ENCODE results near the gene GPC6. TPM values are rescaled to one million over a fixed set of nuclear protein-coding genes. Genes with fewer than 3 reads are reported as not detected.

GPC6 gene
- total RNA-seq, 1 donor from 2014 or later: 63.0 TPM

DNA sequence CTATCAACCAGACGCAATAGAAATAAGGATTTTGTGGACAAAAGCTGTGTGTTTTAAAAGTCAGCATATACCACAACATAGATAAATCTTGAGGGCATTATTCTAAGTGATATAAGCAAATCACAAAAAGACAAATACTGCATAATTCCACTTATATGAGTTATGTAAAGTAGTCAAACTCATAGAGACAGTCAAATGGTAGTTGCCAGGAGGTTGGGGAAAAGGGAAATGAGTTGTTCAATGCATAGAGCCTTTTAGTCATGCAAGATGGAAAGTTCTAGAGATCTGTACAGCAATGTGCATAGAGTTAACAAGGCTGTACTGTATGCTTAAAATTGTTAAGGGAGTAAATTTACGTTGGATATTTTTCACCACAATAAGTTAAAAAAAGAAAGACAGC, 1008.1 kb downstream of the GPC6 start:
- Mint-ChIP-seq H3K27me3 (ENCODE audit: low read depth, unreplicated experiment) (no peaks in the 10 kb centered on the region), H3K9me3 (ENCODE audit: unreplicated experiment) (peaks cover 2% of the 10 kb centered on the region), H3K4me3 (ENCODE audit: unreplicated experiment) (no peak overlapping the region), H3K4me1 (ENCODE audit: low read depth, unreplicated experiment) (peaks cover 51% of the 10 kb centered on the region), H3K36me3 (ENCODE audit: low read depth, unreplicated experiment) (no peaks in the 10 kb centered on the region), H3K27ac (ENCODE audit: unreplicated experiment) (no peak overlapping the region)
- FAIRE-seq: no peak
- Histone ChIP-seq H2AFZ (ENCODE audit: low read depth, low read length) (no peak overlapping the region), H3K4me2 (ENCODE audit: low read length) (no peak overlapping the region), H3K27me3 (ENCODE audit: insufficient read depth, low read length) (no peaks in the 10 kb centered on the region), H4K20me1 (ENCODE audit: insufficient read depth, low read length) (no peaks in the 10 kb centered on the region), H3K36me3 (ENCODE audit: insufficient read depth, low read length) (no peaks in the 10 kb centered on the region), H3K9me3 (ENCODE audit: insufficient read depth, low read depth, low read length) (no peaks in the 10 kb centered on the region), H3K4me1 (ENCODE audit: insufficient read depth, low read length) (peaks cover 26% of the 10 kb centered on the region), H3K9ac (ENCODE audit: low read length) (no peak overlapping the region), H3K27ac (ENCODE audit: low read depth, low read length) (no peak overlapping the region), H3K79me2 (ENCODE audit: insufficient read depth, low read length) (no peaks in the 10 kb centered on the region), H3K4me3 (ENCODE audit: insufficient read depth, low read depth, low read length) (no peak overlapping the region)
- no peak for DNase-seq (ENCODE audit: low read depth)
- TF ChIP-seq, protein P1, sequence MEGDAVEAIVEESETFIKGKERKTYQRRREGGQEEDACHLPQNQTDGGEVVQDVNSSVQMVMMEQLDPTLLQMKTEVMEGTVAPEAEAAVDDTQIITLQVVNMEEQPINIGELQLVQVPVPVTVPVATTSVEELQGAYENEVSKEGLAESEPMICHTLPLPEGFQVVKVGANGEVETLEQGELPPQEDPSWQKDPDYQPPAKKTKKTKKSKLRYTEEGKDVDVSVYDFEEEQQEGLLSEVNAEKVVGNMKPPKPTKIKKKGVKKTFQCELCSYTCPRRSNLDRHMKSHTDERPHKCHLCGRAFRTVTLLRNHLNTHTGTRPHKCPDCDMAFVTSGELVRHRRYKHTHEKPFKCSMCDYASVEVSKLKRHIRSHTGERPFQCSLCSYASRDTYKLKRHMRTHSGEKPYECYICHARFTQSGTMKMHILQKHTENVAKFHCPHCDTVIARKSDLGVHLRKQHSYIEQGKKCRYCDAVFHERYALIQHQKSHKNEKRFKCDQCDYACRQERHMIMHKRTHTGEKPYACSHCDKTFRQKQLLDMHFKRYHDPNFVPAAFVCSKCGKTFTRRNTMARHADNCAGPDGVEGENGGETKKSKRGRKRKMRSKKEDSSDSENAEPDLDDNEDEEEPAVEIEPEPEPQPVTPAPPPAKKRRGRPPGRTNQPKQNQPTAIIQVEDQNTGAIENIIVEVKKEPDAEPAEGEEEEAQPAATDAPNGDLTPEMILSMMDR (IDR thresholded peaks at IDR 0.05; ENCODE audit: insufficient read depth, low read depth, low read length): no peak
- TF ChIP-seq EZH2 (IDR thresholded peaks at IDR 0.05; ENCODE audit: insufficient read depth, low read length): no peak

DNA sequence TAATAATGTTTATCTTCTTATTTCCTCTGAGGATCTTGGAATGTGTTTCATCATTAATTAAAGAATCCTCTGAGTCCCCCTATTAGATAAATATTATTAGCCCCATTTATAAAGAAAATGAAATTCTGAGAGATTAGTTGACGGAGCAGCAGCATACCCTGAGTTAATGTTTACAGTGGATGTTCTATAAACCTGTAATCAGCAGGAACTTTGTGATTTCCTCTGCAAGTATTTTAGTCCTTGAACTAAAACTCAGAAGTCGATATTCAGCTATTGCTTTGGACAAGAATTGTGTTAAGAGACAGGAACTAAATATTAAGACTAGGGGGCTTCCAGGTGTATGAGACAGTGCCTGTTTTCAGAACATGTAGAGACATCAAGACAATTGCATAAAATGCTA, 1009.5 kb downstream of the GPC6 start:
- Histone ChIP-seq H3K36me3 (ENCODE audit: insufficient read depth, low read length) (no peaks in the 10 kb centered on the region), H3K9me3 (ENCODE audit: insufficient read depth, low read depth, low read length) (no peaks in the 10 kb centered on the region), H4K20me1 (ENCODE audit: insufficient read depth, low read length) (no peaks in the 10 kb centered on the region), H3K4me3 (ENCODE audit: insufficient read depth, low read depth, low read length) (no peak overlapping the region), H3K4me2 (ENCODE audit: low read length) (no peak overlapping the region), H3K27me3 (ENCODE audit: insufficient read depth, low read length) (no peaks in the 10 kb centered on the region), H3K4me1 (ENCODE audit: insufficient read depth, low read length) (peaks cover 27% of the 10 kb centered on the region), H2AFZ (ENCODE audit: low read depth, low read length) (no peak overlapping the region), H3K9ac (ENCODE audit: low read length) (no peak overlapping the region), H3K79me2 (ENCODE audit: insufficient read depth, low read length) (no peaks in the 10 kb centered on the region), H3K27ac (ENCODE audit: low read depth, low read length) (no peak overlapping the region)
- DNase-seq (ENCODE audit: low read depth) (no peak), FAIRE-seq (peak; percentile 26)
- H3K36me3 Mint-ChIP-seq (ENCODE audit: low read depth, unreplicated experiment): no peaks in the 10 kb centered on the region
- no peaks in the 10 kb centered on the region for H3K27me3 Mint-ChIP-seq (ENCODE audit: low read depth, unreplicated experiment)
- TF ChIP-seq, protein P1 (IDR thresholded peaks at IDR 0.05; ENCODE audit: insufficient read depth, low read depth, low read length): no peak
- TF ChIP-seq EZH2 (IDR thresholded peaks at IDR 0.05; ENCODE audit: insufficient read depth, low read length): no peak
- H3K27ac Mint-ChIP-seq (ENCODE audit: unreplicated experiment): no peak overlapping the region
- H3K9me3 Mint-ChIP-seq (ENCODE audit: unreplicated experiment): peaks cover 2% of the 10 kb centered on the region
- peaks cover 52% of the 10 kb centered on the region for H3K4me1 Mint-ChIP-seq (ENCODE audit: low read depth, unreplicated experiment)
- no peak overlapping the region for H3K4me3 Mint-ChIP-seq (ENCODE audit: unreplicated experiment)

DNA sequence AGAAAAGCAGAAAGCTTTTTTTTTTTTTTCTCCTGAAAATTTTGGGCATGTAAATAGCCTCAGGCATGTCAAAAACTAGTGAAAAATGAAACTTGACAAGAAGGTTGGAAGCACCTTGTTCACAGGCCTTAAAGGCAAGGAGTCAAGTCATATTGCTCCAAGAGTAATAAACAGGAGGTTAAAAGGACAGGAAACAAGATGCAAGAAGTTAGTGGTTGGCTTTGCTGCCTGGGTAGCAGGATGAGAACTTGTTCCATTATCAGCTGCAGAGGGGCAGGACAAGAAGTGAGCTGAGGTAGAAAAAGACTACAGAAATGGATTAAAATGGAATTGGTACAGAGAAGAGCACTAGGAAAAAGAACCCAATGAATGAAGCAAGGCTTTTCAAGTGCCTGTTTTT, 1010.3 kb downstream of the GPC6 start:
- H3K9me3 Mint-ChIP-seq (ENCODE audit: unreplicated experiment): peaks cover 2% of the 10 kb centered on the region

More for the DNA sequence above, 1010.3 kb downstream of the GPC6 start:
- Mint-ChIP-seq H3K36me3 (ENCODE audit: low read depth, unreplicated experiment) (no peaks in the 10 kb centered on the region), H3K27ac (ENCODE audit: unreplicated experiment) (no peak overlapping the region), H3K27me3 (ENCODE audit: low read depth, unreplicated experiment) (no peaks in the 10 kb centered on the region), H3K4me3 (ENCODE audit: unreplicated experiment) (no peak overlapping the region), H3K4me1 (ENCODE audit: low read depth, unreplicated experiment) (peaks cover 52% of the 10 kb centered on the region)
- Histone ChIP-seq H3K4me2 (ENCODE audit: low read length) (no peak overlapping the region), H3K4me3 (ENCODE audit: insufficient read depth, low read depth, low read length) (no peak overlapping the region), H3K9ac (ENCODE audit: low read length) (no peak overlapping the region), H3K27ac (ENCODE audit: low read depth, low read length) (no peak overlapping the region), H3K36me3 (ENCODE audit: insufficient read depth, low read length) (no peaks in the 10 kb centered on the region), H3K79me2 (ENCODE audit: insufficient read depth, low read length) (no peaks in the 10 kb centered on the region), H3K9me3 (ENCODE audit: insufficient read depth, low read depth, low read length) (no peaks in the 10 kb centered on the region), H2AFZ (ENCODE audit: low read depth, low read length) (no peak overlapping the region), H4K20me1 (ENCODE audit: insufficient read depth, low read length) (no peaks in the 10 kb centered on the region), H3K4me1 (ENCODE audit: insufficient read depth, low read length) (peaks cover 27% of the 10 kb centered on the region), H3K27me3 (ENCODE audit: insufficient read depth, low read length) (no peaks in the 10 kb centered on the region)
- DNase-seq (ENCODE audit: low read depth) (no peak), FAIRE-seq (peak; percentile 5)
- TF ChIP-seq, protein P1 (IDR thresholded peaks at IDR 0.05; ENCODE audit: insufficient read depth, low read depth, low read length): no peak
- no peak for TF ChIP-seq EZH2 (IDR thresholded peaks at IDR 0.05; ENCODE audit: insufficient read depth, low read length)

All from astrocyte (in vitro differentiated cells and primary cell).